ENCODE measurements around the gene CLASP1. TPM values are rescaled to one million over a fixed set of nuclear protein-coding genes. Genes with fewer than 3 reads are reported as not detected.
A peak's percentile ranks its signal among the peaks of the same experiment; 100 is the strongest.
"Not testable (repeated sequence)": the region's sequence is repeated elsewhere in the genome, so short reads cannot be mapped to it uniquely, and the experiment has no call there.

Gene CLASP1
- polyA plus RNA-seq, 1 experiment = 12.8 TPM

DNA sequence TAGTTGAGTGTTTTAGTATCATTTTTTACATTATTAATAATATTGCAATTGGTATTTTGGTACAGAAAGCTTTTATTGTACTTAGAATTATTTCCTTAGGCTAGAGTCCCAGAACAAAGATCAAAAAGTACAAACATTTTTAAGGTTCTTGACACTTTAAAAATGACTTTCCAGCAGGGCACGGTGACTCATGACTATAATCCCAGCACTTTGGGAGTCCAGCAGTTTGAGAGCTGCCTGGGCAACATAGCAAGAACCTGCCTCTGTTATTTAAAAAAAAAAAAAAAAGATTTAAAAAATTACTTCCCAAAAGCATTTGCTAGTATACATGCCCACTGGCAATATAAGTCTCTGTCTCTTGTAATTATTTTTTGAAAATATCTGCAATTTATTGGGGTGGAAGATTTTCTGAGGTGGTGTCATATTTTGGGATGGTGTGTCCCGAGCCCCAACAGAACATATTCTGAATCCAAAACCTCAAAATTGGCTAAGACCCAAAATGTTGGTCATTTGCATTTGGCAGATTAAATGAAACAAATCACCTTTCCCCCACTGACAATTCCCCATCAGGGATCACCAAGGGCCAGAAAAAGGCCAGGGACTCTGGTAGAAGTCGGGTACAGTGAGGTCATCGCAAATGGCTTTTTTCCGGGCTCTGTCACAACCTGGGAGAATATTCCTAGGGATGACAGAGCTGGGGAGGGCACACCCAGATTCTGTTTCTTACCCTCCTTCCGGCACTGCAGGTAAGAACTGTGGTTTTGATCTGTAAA is 45.3 kb upstream of the CLASP1 start:
- Histone ChIP-seq H3K9me3 (ENCODE audit: control insufficient read depth, insufficient read depth, low read length) (no peaks in the 10 kb centered on the region), H3K4me3 (ENCODE audit: low read depth, low read length) (no peak overlapping the region), H3K27me3 (ENCODE audit: control insufficient read depth, insufficient read depth, low read length) (no peaks in the 10 kb centered on the region), H3K27ac (ENCODE audit: low read depth, low read length) (no peak overlapping the region)
- ChIA-PET CTCF (no interaction called here), POLR2A (no interaction called here)
- no peak for DNase-seq (ENCODE audit: low read depth, low spot score)
- TF ChIP-seq, protein P1, sequence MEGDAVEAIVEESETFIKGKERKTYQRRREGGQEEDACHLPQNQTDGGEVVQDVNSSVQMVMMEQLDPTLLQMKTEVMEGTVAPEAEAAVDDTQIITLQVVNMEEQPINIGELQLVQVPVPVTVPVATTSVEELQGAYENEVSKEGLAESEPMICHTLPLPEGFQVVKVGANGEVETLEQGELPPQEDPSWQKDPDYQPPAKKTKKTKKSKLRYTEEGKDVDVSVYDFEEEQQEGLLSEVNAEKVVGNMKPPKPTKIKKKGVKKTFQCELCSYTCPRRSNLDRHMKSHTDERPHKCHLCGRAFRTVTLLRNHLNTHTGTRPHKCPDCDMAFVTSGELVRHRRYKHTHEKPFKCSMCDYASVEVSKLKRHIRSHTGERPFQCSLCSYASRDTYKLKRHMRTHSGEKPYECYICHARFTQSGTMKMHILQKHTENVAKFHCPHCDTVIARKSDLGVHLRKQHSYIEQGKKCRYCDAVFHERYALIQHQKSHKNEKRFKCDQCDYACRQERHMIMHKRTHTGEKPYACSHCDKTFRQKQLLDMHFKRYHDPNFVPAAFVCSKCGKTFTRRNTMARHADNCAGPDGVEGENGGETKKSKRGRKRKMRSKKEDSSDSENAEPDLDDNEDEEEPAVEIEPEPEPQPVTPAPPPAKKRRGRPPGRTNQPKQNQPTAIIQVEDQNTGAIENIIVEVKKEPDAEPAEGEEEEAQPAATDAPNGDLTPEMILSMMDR (IDR thresholded peaks at IDR 0.05; ENCODE audit: low read depth, low read length) = no peak

GRCh38 chr2:121690572-121690971 is 41.3 kb upstream of the CLASP1 start:
- not testable (repeated sequence) for H3K9me3 ChIP-seq (ENCODE audit: control insufficient read depth, insufficient read depth, low read length)

DNA sequence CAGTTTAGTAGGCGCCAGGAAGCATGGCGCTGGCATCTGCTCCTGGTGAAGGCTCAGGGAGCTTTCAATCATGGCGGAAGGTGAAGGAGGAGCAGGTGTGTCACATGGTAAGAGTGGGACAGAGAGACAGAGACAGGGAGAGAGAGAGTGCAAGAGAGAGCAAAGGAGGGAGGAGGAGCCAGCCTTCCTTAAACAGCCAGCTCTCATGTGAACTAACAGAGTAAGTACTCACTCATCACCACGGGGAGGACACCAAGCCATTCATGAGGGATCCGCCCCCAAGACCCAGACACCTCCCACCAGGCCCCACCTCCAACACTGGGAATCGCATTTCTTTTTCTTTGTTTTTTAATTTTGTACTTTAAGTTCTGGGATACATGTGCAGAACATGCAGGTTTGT is 40.8 kb upstream of the CLASP1 start:
- DNase-seq (ENCODE audit: low read depth, low spot score) = no peak
- Histone ChIP-seq H3K9me3 (ENCODE audit: control insufficient read depth, insufficient read depth, low read length) (no peaks in the 10 kb centered on the region), H3K27ac (ENCODE audit: low read depth, low read length) (no peak overlapping the region), H3K4me3 (ENCODE audit: low read depth, low read length) (no peak overlapping the region), H3K27me3 (ENCODE audit: control insufficient read depth, insufficient read depth, low read length) (no peaks in the 10 kb centered on the region)
- ChIA-PET CTCF (interaction anchor here (0.7 to 1.3 kb wide), 4 partner anchors 9 to 159 kb away, joined by 3 to 4 read pairs (median 3); partner anchors contain the start of gene RNU4ATAC), POLR2A (no interaction called here)
- TF ChIP-seq, protein P1 (IDR thresholded peaks at IDR 0.05; ENCODE audit: low read depth, low read length) = no peak

More at GRCh38 chr2:121690572-121690971, 41.3 kb upstream of the CLASP1 start:
- POLR2A ChIA-PET; H3K27me3 ChIP-seq (ENCODE audit: control insufficient read depth, insufficient read depth, low read length); H3K4me3 ChIP-seq (ENCODE audit: low read depth, low read length); DNase-seq (ENCODE audit: low read depth, low spot score); H3K27ac ChIP-seq (ENCODE audit: low read depth, low read length): not testable (repeated sequence)
- CTCF ChIA-PET = interaction anchor here (0.7 to 1.2 kb wide), 2 partner anchors 160 kb away, joined by 3 read pairs; partner anchors contain the start of gene RNU4ATAC

- CTCF ChIA-PET = interaction anchor here (0.7 to 2.0 kb wide), 7 partner anchors 9 to 278 kb away, joined by 3 to 7 read pairs (median 3); partner anchors contain the start of gene RNU4ATAC
- H3K27ac ChIP-seq (ENCODE audit: low read depth, low read length) = no peak overlapping the region
- peak; percentile 18 for DNase-seq (ENCODE audit: low read depth, low spot score)
- TF ChIP-seq, protein P1 (IDR thresholded peaks at IDR 0.05; ENCODE audit: low read depth, low read length) = peak; percentile 62
- POLR2A ChIA-PET = interaction anchor here (1.3 kb wide), 1 partner anchor 158 kb away, joined by 14 read pairs; the partner anchor contains the start of gene RNU4ATAC
- H3K27me3 ChIP-seq (ENCODE audit: control insufficient read depth, insufficient read depth, low read length) = no peaks in the 10 kb centered on the region
- H3K4me3 ChIP-seq (ENCODE audit: low read depth, low read length) = no peak overlapping the region
- H3K9me3 ChIP-seq (ENCODE audit: control insufficient read depth, insufficient read depth, low read length) = no peaks in the 10 kb centered on the region; the same call in 1 of the 2 replicates
Observed at GRCh38 chr2:121689356-121689755, 40.1 kb upstream of the CLASP1 start.

DNA sequence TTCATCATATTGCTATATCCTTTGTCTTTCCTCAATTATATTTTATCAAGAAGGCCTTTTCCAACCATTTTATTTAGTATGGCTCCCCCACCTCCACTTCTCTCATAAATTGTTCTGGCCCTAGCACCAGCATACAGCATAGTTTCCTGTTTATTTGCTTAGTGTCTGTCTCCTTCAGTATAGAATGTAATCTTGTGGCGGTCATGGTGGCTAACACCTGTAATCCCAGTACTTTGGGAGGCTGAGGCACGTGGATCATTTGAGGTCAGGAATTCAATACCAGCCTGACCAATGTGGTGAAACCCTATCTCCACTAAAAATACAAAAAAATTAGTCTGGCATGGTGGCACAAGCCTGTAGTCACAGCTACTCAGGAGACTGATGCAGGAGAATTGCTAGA is 39.6 kb upstream of the CLASP1 start:
- CTCF ChIA-PET = interaction anchor here (0.7 to 2.0 kb wide), 6 partner anchors 10 to 278 kb away, joined by 3 to 7 read pairs (median 4); partner anchors contain the start of gene RNU4ATAC
- Histone ChIP-seq H3K27ac (ENCODE audit: low read depth, low read length) (no peak overlapping the region), H3K27me3 (ENCODE audit: control insufficient read depth, insufficient read depth, low read length) (no peaks in the 10 kb centered on the region), H3K4me3 (ENCODE audit: low read depth, low read length) (no peak overlapping the region), H3K9me3 (ENCODE audit: control insufficient read depth, insufficient read depth, low read length) (peaks cover 4% of the 10 kb centered on the region)
- TF ChIP-seq, protein P1 (IDR thresholded peaks at IDR 0.05; ENCODE audit: low read depth, low read length) = no peak
- POLR2A ChIA-PET = interaction anchor here (1.3 kb wide), 1 partner anchor 158 kb away, joined by 14 read pairs; the partner anchor contains the start of gene RNU4ATAC
- no peak for DNase-seq (ENCODE audit: low read depth, low spot score)
